ENCODE measurements around the gene SAMD4A.

DNA sequence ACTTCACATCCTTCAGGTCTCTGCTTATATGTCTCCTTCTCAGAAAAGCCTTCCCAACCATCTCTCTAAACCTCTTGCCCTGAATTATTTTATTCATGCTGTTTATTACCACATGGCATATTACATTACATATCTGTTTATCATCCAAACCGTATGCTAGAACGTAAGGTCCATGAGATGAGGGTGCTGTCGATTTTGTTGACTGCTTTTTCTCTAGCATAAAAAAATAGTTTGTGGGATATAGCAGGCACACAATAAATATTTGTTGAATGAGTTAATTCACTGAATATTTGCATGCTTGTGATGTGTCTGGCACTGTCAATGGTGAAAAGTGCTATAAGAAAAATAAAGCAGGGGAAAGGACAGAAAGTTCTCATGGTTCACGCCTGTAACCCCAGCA lies 22.9 kb downstream of the SAMD4A start:
- TF ChIP-seq CTCF (conservative IDR thresholded peaks at IDR 0.05 in 1 of 2, IDR thresholded peaks at IDR 0.05 in 1 of 2; ENCODE audit: extremely low read depth in 1 of 2, insufficient read depth in 1 of 2, low read depth in 1 of 2, low read length in 2 of 2) (no peak), EZH2 (IDR thresholded peaks at IDR 0.05; ENCODE audit: borderline replicate concordance, low read length) (no peak)

All from mammary epithelial cell (primary cell).